ENCODE data around the gene GPR152.
"Not testable (repeated sequence)": the region's sequence is repeated elsewhere in the genome, so short reads cannot be mapped to it uniquely, and the experiment has no call there.

Gene GPR152

GRCh38 chr11:67489203-67489884 is 36.8 kb upstream of the GPR152 start:
- DNase-seq: no peak

- no peak for DNase-seq
These were observed 34.1 kb upstream of the GPR152 start for GRCh38 chr11:67486481-67487195.

GRCh38 chr11:67485873-67486361 is 33.4 kb upstream of the GPR152 start:
- not testable (repeated sequence) for DNase-seq

- no peak for DNase-seq
These were observed 32.4 kb upstream of the GPR152 start for GRCh38 chr11:67484847-67485311.

- no peak for DNase-seq
These were observed 31.5 kb upstream of the GPR152 start for GRCh38 chr11:67483831-67484665.

GRCh38 chr11:67482827-67483798 is 30.6 kb upstream of the GPR152 start, which contains the start of gene AIP:
Gene AIP (plus strand): TSS chr11:67483026. CDS start chr11:67483159, 133 bp downstream.
- DNase-seq: peak; percentile 94

- no peak for DNase-seq
These were observed 29.8 kb upstream of the GPR152 start for GRCh38 chr11:67482275-67482826.

- not testable (repeated sequence) for DNase-seq
These were observed 25.0 kb upstream of the GPR152 start for GRCh38 chr11:67477344-67478050.

- not testable (repeated sequence) for DNase-seq
These were observed 24.2 kb upstream of the GPR152 start for GRCh38 chr11:67476692-67477091.

GRCh38 chr11:67472882-67473281 is 20.4 kb upstream of the GPR152 start:
- DNase-seq: no peak

GRCh38 chr11:67470337-67471002 is 17.9 kb upstream of the GPR152 start:
- no peak for DNase-seq

GRCh38 chr11:67469508-67469811 is 16.9 kb upstream of the GPR152 start:
- DNase-seq: no peak

GRCh38 chr11:67468759-67469507 is 16.4 kb upstream of the GPR152 start, which contains the start of gene TMEM134:
Gene TMEM134 (minus strand): TSS chr11:67469251. CDS start chr11:67469192, 59 bp downstream.
- DNase-seq: peak; percentile 91

- DNase-seq: peak; percentile 7
These were observed 15.9 kb upstream of the GPR152 start for GRCh38 chr11:67468456-67468758.

GRCh38 chr11:67468056-67468455 is 15.5 kb upstream of the GPR152 start:
- DNase-seq: peak; percentile 52

GRCh38 chr11:67466962-67467771 is 14.6 kb upstream of the GPR152 start:
- no peak for DNase-seq

- no peak for DNase-seq
These were observed 13.8 kb upstream of the GPR152 start for GRCh38 chr11:67466367-67466766.

GRCh38 chr11:67465530-67465929 is 13.0 kb upstream of the GPR152 start:
- DNase-seq: not testable (repeated sequence)

- no peak for DNase-seq
These were observed 12.6 kb upstream of the GPR152 start for GRCh38 chr11:67465189-67465510.
